SH-SY5Y (cell line): ENCODE measurements around the gene FKBP1B.

Source experiments
- GATA2 ChIP-seq: IDR thresholded peaks from 2 replicates; pipeline ENCODE4 v1.6.1; 2011; ENCODE audit warnings: mild to moderate bottlenecking, low read depth, low read length
- GATA3 ChIP-seq: IDR thresholded peaks from 2 replicates; pipeline ENCODE4 v1.6.1; 2011; ENCODE audit warnings: low read depth, mild to moderate bottlenecking, low read length, moderate library complexity

GRCh38 chr2:24016853-24017703 is 32.5 kb upstream of the FKBP1B start:
- TF ChIP-seq GATA2 (no peak), GATA3 (no peak)
